ENCODE results near the gene C17orf78. TPM values are rescaled to one million over a fixed set of nuclear protein-coding genes. Genes with fewer than 3 reads are reported as not detected.
"Not testable (repeated sequence)": the region's sequence is repeated elsewhere in the genome, so short reads cannot be mapped to it uniquely, and the experiment has no call there.

Gene C17orf78
- total and polyA plus RNA-seq, 2 of the 8 experiments (the other 6 are each of a cell fraction or from before 2014, with no cell fraction given): not detected

DNA sequence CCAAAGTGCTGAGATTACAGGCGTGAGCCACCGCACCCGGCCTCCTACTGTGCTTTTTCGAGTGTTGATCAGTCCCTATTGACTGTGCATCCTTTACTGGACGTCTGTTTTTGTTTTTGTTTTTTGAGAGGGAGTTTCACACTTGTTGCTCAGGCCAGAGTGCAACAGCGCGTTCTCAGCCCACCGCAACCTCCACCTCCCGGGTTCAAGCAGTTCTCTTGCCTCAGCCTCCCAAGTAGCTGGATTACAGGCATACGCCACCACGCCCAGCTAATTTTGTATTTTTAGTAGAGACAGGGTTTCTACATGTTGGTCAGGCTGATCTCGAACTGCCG is 32.3 kb downstream of the C17orf78 start:
- H3K4me3 ChIP-seq (ENCODE audit: extremely low read depth in 1 of 4, insufficient read depth in 2 of 4, low read depth in 3 of 4, low read length in 4 of 4); DNase-seq (ENCODE audit: low read depth in 1 of 2, low spot score in 2 of 2); FAIRE-seq; H2BK20ac ChIP-seq (ENCODE audit: low read length); H3K4me1 ChIP-seq (replicated peaks in 1 of 4; ENCODE audit: control insufficient read depth in 3 of 4, insufficient read depth in 4 of 4, low read length in 3 of 4); H3K27me3 ChIP-seq (replicated peaks in 1 of 4; ENCODE audit: control insufficient read depth in 3 of 4, extremely low read depth in 1 of 4, insufficient read depth in 3 of 4, low read length in 3 of 4); H4K5ac ChIP-seq (ENCODE audit: insufficient read length, low read depth, low read length); H3K79me1 ChIP-seq (ENCODE audit: low read depth, low read length); H3K9ac ChIP-seq (replicated peaks in 1 of 4; ENCODE audit: extremely low read depth in 1 of 4, low read depth in 3 of 4, low read length in 3 of 4); H3K14ac ChIP-seq (ENCODE audit: insufficient read length); H3K23ac ChIP-seq (ENCODE audit: insufficient read length); H3K56ac ChIP-seq (replicated peaks; ENCODE audit: insufficient read length, low read depth, low read length); H2BK120ac ChIP-seq (replicated peaks; ENCODE audit: low read depth, low read length); H2BK5ac ChIP-seq (ENCODE audit: low read depth, low read length); H2AK5ac ChIP-seq (ENCODE audit: low read depth, low read length); H3K27ac ChIP-seq (ENCODE audit: low read depth, low read length); H4K91ac ChIP-seq (replicated peaks; ENCODE audit: insufficient read length, low read length); H3K4ac ChIP-seq (replicated peaks; ENCODE audit: insufficient read length, low read depth, low read length); H4K20me1 ChIP-seq (replicated peaks in 1 of 2; ENCODE audit: control insufficient read depth in 1 of 2, insufficient read depth in 2 of 2, low read length in 2 of 2); H3K23me2 ChIP-seq (ENCODE audit: low read depth, low read length); H3K9me3 ChIP-seq (ENCODE audit: insufficient read depth in 2 of 2, low read depth in 1 of 2, low read length in 1 of 2); H2BK12ac ChIP-seq (ENCODE audit: low read depth, low read length); H3K18ac ChIP-seq (ENCODE audit: extremely low read depth, low read length); H2AFZ ChIP-seq (ENCODE audit: low read length): not testable (repeated sequence)
- CTCF ChIA-PET (ENCODE audit: partially characterized antibody): interaction anchor here (0.6 to 1.8 kb wide), 5 partner anchors 11 to 414 kb away, joined by 3 to 11 read pairs (median 3); no protein-coding TSS in a partner anchor
- peak overlapping the region in 1 of 2 experiments; percentile 96; a peak in 1 of 4 replicates for H3K4me2 ChIP-seq (ENCODE audit: insufficient read depth in 1 of 2, low read depth in 2 of 2, low read length in 2 of 2)
- 0 out of 2 replicates have a peak overlapping the region, but pooled peaks have one; percentile 29 for H2BK15ac ChIP-seq (ENCODE audit: low read length)
- H3K36me3 ChIP-seq (ENCODE audit: control insufficient read depth in 2 of 4, insufficient read depth in 4 of 4, low read length in 3 of 4): peaks cover 5 to 15% (median 8%) of the 10 kb centered on the region in 4 experiments; a peak in 5 of 8 replicates
- POLR2A ChIA-PET (ENCODE audit: partially characterized antibody): interaction anchor here (0.7 to 1.8 kb wide), 9 partner anchors 10 to 157 kb away, joined by 3 to 8 read pairs (median 4); partner anchors contain the start of gene C17orf78
- H4K8ac ChIP-seq (ENCODE audit: extremely low read depth, insufficient read depth, low read length): 0 out of 2 replicates have a peak overlapping the region, but pooled peaks have one; percentile 1
- peaks cover 0 to 12% of the 10 kb centered on the region in 2 experiments; a peak in 1 of 4 replicates for H3K79me2 ChIP-seq (ENCODE audit: control insufficient read depth in 1 of 2, insufficient read depth in 2 of 2, low read length in 2 of 2)
- 93% methylated on average over 13 of the region's 13 CpGs; no CpG with 5 or more reads in 1 of the 2 experiments for WGBS, 2 experiments (ENCODE audit: extremely low coverage in 1 of 2, insufficient coverage in 1 of 2, insufficient read length in 1 of 2, insufficient replicate concordance in 2 of 2, low coverage in 1 of 2, low lambda C conversion rate in 2 of 2, missing lambda C conversion rate in 1 of 2)

Data from H1 (cell line).